Progenitor cell of endocrine pancreas (in vitro differentiated cells): ENCODE data around the gene HAGHL. TPM values are rescaled to one million over a fixed set of nuclear protein-coding genes. Genes with fewer than 3 reads are reported as not detected.

Experiments used
- DNase-seq: peaks from one replicate; pipeline ENCODE4 v3.0.0; 2021; ENCODE audit warnings: low spot score; ENCODE audit not compliant: unreplicated experiment
- H3K27ac Mint-ChIP-seq: 2 replicates; pipeline ENCODE4 v1.8.0; 2021; ENCODE audit warnings: mild to moderate bottlenecking, moderate library complexity, mixed read lengths
- H3K27me3 Mint-ChIP-seq: 2 replicates; pipeline ENCODE4 v1.8.0; 2021; ENCODE audit warnings: mixed read lengths
- H3K36me3 Mint-ChIP-seq: 2 replicates; pipeline ENCODE4 v1.8.0; 2022; ENCODE audit warnings: mixed read lengths; ENCODE audit not compliant: insufficient read depth
- H3K4me1 Mint-ChIP-seq: 2 replicates; pipeline ENCODE4 v1.8.0; 2021; ENCODE audit warnings: low read depth, mixed read lengths
- H3K4me3 Mint-ChIP-seq: 2 replicates; pipeline ENCODE4 v1.8.0; 2021; ENCODE audit warnings: low read depth, mild to moderate bottlenecking, moderate library complexity, mixed read lengths
- H3K9me3 Mint-ChIP-seq: 2 replicates; pipeline ENCODE4 v1.8.0; 2021; ENCODE audit warnings: low read depth, mixed read lengths
- CTCF ChIP-seq: fragments of 200-600 bp; sonication (generic); IDR thresholded peaks from one replicate; pipeline ENCODE4 v1.5.0; 2021; ENCODE audit warnings: antibody characterized with exemption, mild to moderate bottlenecking; ENCODE audit not compliant: unreplicated experiment
- total RNA-seq: library from RNA; stranded (reverse); gene quantifications from 2 replicates; pipeline ENCODE4 v1.2.1, GENCODE V29; 2021

The HAGHL gene
- total RNA-seq, 1 donor from 2014 or later = 8.1 TPM

- no peaks in the 10 kb centered on the region for H3K4me1 Mint-ChIP-seq
Measured at GRCh38 chr16:728131-728889, 1.4 kb downstream of the HAGHL start.

GRCh38 chr16:728890-729744 is 2.2 kb downstream of the HAGHL start:
- Mint-ChIP-seq H3K27ac (no peak overlapping the region), H3K4me1 (no peaks in the 10 kb centered on the region), H3K9me3 (no peaks in the 10 kb centered on the region), H3K36me3 (no peaks in the 10 kb centered on the region), H3K4me3 (no peak overlapping the region), H3K27me3 (peaks cover 15% of the 10 kb centered on the region)
- TF ChIP-seq CTCF = no peak
- DNase-seq = no peak

More at GRCh38 chr16:728131-728889, 1.4 kb downstream of the HAGHL start:
- H3K4me3 Mint-ChIP-seq = no peak overlapping the region
- H3K9me3 Mint-ChIP-seq = no peaks in the 10 kb centered on the region
- peaks cover 15% of the 10 kb centered on the region for H3K27me3 Mint-ChIP-seq
- DNase-seq = no peak
- TF ChIP-seq CTCF = no peak
- H3K27ac Mint-ChIP-seq = no peak overlapping the region
- H3K36me3 Mint-ChIP-seq = no peaks in the 10 kb centered on the region

DNA sequence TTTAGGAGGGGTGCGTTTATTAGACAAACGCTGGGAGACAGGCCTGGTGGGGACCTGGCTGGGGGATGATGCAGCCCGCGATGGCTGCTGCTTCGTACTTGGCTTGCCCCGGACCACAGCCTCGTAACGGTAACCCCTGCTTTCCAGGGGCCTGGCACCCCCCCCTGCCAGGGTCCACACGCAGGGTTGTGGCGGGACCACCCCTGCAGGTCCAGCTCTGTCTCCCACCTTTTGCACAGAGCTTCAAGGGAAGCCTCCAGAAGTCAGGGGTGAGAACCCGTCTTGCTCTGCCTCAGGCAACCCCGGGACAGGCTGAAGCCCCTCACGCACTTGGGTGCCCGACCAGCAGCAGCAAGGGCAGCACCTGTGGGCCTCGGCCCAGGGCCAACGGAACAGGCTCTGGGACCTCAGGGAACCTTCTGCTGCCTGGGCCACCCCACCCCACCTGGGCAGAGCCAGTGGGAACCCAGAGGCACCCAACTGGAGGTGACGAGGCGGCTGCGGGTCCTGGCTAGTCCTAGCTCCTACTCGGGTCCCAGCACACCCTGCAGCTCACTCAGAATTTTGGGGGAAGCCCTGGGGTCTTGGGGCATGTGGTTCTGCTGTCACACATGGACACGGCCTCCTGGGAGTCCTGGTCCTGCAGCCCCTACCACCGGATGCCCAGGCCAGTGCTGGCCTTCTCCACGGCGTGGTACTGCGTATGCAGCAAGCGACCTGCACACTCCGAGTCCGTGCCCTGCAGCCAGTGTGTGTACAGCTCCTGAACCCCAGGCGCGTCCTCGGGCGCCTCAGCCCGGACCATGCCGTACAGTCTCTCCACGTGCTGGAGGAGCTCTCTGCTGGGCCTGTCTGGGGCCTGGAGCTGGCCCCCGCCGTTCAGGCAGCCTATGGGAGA is 3.1 kb downstream of the HAGHL start:
- no peak for DNase-seq
- Mint-ChIP-seq H3K27ac (no peak overlapping the region), H3K9me3 (no peaks in the 10 kb centered on the region), H3K36me3 (no peaks in the 10 kb centered on the region), H3K4me3 (no peak overlapping the region), H3K4me1 (no peaks in the 10 kb centered on the region), H3K27me3 (peaks cover 15% of the 10 kb centered on the region)
- no peak for TF ChIP-seq CTCF

GRCh38 chr16:730666-731509 is 4.0 kb downstream of the HAGHL start:
- no peak overlapping the region for H3K4me3 Mint-ChIP-seq
- peaks cover 6% of the 10 kb centered on the region for H3K27me3 Mint-ChIP-seq
- H3K36me3 Mint-ChIP-seq = peaks cover 3% of the 10 kb centered on the region
- H3K27ac Mint-ChIP-seq = no peak overlapping the region
- no peaks in the 10 kb centered on the region for H3K9me3 Mint-ChIP-seq
- no peak for TF ChIP-seq CTCF
- no peaks in the 10 kb centered on the region for H3K4me1 Mint-ChIP-seq
- no peak for DNase-seq
